OCI-LY3 (cell line): Measurements from ENCODE around the gene SRP14.

ENCODE experiments used
- H2AFZ ChIP-seq: fragments of 200-600, 300-600 bp; shearing (Covaris generic); 2 replicates; pipeline ENCODE4 v1.6.0; 2014; ENCODE audit warnings: antibody characterized with exemption, low read depth, low read length
- H3K27ac ChIP-seq: fragments of 200-600, 300-600 bp; sonication (generic); 2 replicates; pipeline ENCODE4 v1.5.1; 2014; ENCODE audit warnings: mild to moderate bottlenecking, low read length, moderate library complexity, mixed read lengths
- H3K27me3 ChIP-seq: fragments of 200-600, 300-600 bp; sonication (generic); 2 replicates; pipeline ENCODE4 v1.6.1; 2014; ENCODE audit warnings: low read depth, low read length, mixed read lengths
- H3K36me3 ChIP-seq: fragments of 200-600, 300-600 bp; sonication (generic); replicated peaks from 2 replicates; pipeline ENCODE3; 2014; ENCODE audit warnings: low read depth, low read length, mixed read lengths
- H3K4me1 ChIP-seq: fragments of 300-600, 200-600 bp; sonication (generic); 2 replicates; pipeline ENCODE4 v1.6.1; 2014; ENCODE audit warnings: low read length, mixed read lengths
- H3K4me2 ChIP-seq: fragments of 200-600, 300-600 bp; sonication (generic); 2 replicates; pipeline ENCODE4 v1.6.1; 2014; ENCODE audit warnings: low read length, mixed read lengths
- H3K4me3 ChIP-seq: fragments of 300-600, 200-600 bp; sonication (generic); 2 replicates; pipeline ENCODE4 v1.5.1; 2014; ENCODE audit warnings: antibody characterized with exemption, mild to moderate bottlenecking, low read length, moderate library complexity
- H3K79me2 ChIP-seq: fragments of 300-600, 200-600 bp; shearing (Covaris generic); 2 replicates; pipeline ENCODE4 v1.6.1; 2014; ENCODE audit warnings: mild to moderate bottlenecking, low read length, mixed read lengths
- H3K9ac ChIP-seq: fragments of 300-600, 200-600 bp; shearing (Covaris generic); 2 replicates; pipeline ENCODE4 v1.6.0; 2014; ENCODE audit warnings: mild to moderate bottlenecking, low read length, moderate library complexity
- H3K9me3 ChIP-seq: fragments of 200-600, 300-600 bp; shearing (Covaris generic); 2 replicates; pipeline ENCODE4 v1.6.1; 2014; ENCODE audit warnings: low read length, mixed read lengths; ENCODE audit not compliant: insufficient read depth
- H4K20me1 ChIP-seq: fragments of 200-600, 300-600 bp; sonication (generic); 2 replicates; pipeline ENCODE4 v1.6.1; 2016; ENCODE audit warnings: low read length, mixed read lengths; ENCODE audit not compliant: insufficient read depth
- CTCF ChIP-seq: fragments of 200-600, 300-600 bp; sonication (generic); IDR thresholded peaks from 2 replicates; pipeline ENCODE4 v1.5.1; 2014; ENCODE audit warnings: antibody characterized with exemption, low read length, low read depth
- EZH2phosphoT487 ChIP-seq: fragments of 200-600 bp; shearing (Covaris generic); IDR thresholded peaks from 2 replicates; pipeline ENCODE4 v1.6.1; 2018; ENCODE audit warnings: antibody characterized with exemption, mixed run types, low read depth

The SRP14 gene

GRCh38 chr15:40053079-40053830 lies 14.3 kb upstream of the SRP14 start:
- Histone ChIP-seq H3K36me3 (no peaks in the 10 kb centered on the region), H3K4me2 (peak overlapping the region; percentile 53), H3K27ac (peak overlapping the region; percentile 66), H3K9me3 (no peaks in the 10 kb centered on the region), H3K4me1 (peaks cover 82% of the 10 kb centered on the region), H3K27me3 (no peaks in the 10 kb centered on the region), H3K79me2 (0 out of 2 replicates have a peak, but pooled peaks cover 4% of the 10 kb centered on the region), H3K9ac (peak overlapping the region; percentile 67), H4K20me1 (no peaks in the 10 kb centered on the region), H2AFZ (no peak overlapping the region), H3K4me3 (no peak overlapping the region)
- TF ChIP-seq CTCF (peak; percentile 44), EZH2phosphoT487 (no peak)

GRCh38 chr15:40052604-40053003 lies 13.6 kb upstream of the SRP14 start:
- Histone ChIP-seq H3K79me2 (0 out of 2 replicates have a peak, but pooled peaks cover 4% of the 10 kb centered on the region), H4K20me1 (no peaks in the 10 kb centered on the region), H3K27me3 (no peaks in the 10 kb centered on the region), H3K9ac (peak overlapping the region; percentile 67; the same call in 1 of the 2 replicates), H2AFZ (no peak overlapping the region), H3K4me1 (peaks cover 87% of the 10 kb centered on the region), H3K4me3 (no peak overlapping the region), H3K27ac (0 out of 2 replicates have a peak overlapping the region, but pooled peaks have one; percentile 98), H3K36me3 (no peaks in the 10 kb centered on the region), H3K9me3 (no peaks in the 10 kb centered on the region), H3K4me2 (peak overlapping the region; percentile 1; the same call in 1 of the 2 replicates)
- TF ChIP-seq CTCF, result no peak
- TF ChIP-seq EZH2phosphoT487, result no peak

- Histone ChIP-seq H3K27me3 (no peaks in the 10 kb centered on the region), H3K36me3 (no peaks in the 10 kb centered on the region), H3K4me3 (no peak overlapping the region), H2AFZ (no peak overlapping the region), H3K4me1 (peaks cover 95% of the 10 kb centered on the region), H3K9me3 (no peaks in the 10 kb centered on the region), H3K79me2 (0 out of 2 replicates have a peak, but pooled peaks cover 4% of the 10 kb centered on the region), H3K27ac (peak overlapping the region; percentile 98), H3K4me2 (no peak overlapping the region), H4K20me1 (no peaks in the 10 kb centered on the region), H3K9ac (no peak overlapping the region; the same call in 1 of the 2 replicates)
- TF ChIP-seq EZH2phosphoT487 (no peak), CTCF (no peak)
These were observed 12.8 kb upstream of the SRP14 start for GRCh38 chr15:40051616-40052415.
